ENCODE measurements around the gene ADNP2.

Gene ADNP2

DNA sequence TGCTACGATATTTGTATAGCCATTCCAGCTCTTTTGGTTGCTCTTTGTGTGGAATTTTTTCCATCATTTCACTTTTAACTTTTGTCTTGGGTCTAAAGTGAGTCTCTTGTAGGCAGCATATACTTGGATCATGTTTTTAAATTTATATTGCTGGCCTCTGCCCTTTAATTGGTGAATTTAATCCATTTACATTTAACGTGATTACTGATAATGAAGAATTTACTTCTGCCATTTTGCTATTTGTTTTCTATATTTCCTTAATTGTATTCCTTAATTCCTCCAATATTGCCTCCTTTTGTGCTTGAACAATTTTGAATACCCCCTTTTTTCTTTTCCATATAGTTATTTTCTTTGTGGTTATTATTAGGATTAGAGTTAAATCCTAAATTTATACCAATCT lies 21.0 kb upstream of the ADNP2 start:
- Histone ChIP-seq H3K9me3 (ENCODE audit: low read length) (peaks cover 2% of the 10 kb centered on the region), H3K4me1 (ENCODE audit: insufficient read depth, low read length) (no peaks in the 10 kb centered on the region), H3K4me3 (ENCODE audit: low read length) (no peak overlapping the region), H3K27me3 (ENCODE audit: insufficient read depth, low read length) (no peaks in the 10 kb centered on the region), H3K36me3 (ENCODE audit: insufficient read depth, low read length) (no peaks in the 10 kb centered on the region), H2AFZ (ENCODE audit: low read depth, low read length) (no peak overlapping the region)

DNA sequence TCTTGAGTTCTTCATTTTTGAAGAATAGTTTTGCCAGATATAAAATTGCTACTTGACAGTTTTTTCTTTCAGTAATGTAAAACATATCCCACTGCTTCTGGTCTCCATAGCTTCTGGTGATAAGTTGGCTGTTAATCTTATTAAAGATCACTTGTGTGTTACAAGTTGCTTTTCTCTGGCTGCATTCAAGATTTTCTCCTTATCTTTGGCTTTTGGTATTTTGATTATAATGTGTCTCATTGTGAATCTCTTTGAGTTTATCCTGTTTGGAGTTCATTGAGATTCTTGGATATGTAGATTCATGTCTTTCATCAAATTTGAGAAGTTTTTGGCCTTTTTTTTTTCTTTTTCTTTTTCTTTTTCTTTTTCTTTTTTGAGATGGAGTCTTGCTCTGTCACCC lies 20.2 kb upstream of the ADNP2 start:
- Histone ChIP-seq H3K4me3 (ENCODE audit: low read length) (no peak overlapping the region), H3K9me3 (ENCODE audit: low read length) (peaks cover 2% of the 10 kb centered on the region), H3K4me1 (ENCODE audit: insufficient read depth, low read length) (no peaks in the 10 kb centered on the region), H3K27me3 (ENCODE audit: insufficient read depth, low read length) (no peaks in the 10 kb centered on the region), H3K36me3 (ENCODE audit: insufficient read depth, low read length) (no peaks in the 10 kb centered on the region), H2AFZ (ENCODE audit: low read depth, low read length) (no peak overlapping the region)

DNA sequence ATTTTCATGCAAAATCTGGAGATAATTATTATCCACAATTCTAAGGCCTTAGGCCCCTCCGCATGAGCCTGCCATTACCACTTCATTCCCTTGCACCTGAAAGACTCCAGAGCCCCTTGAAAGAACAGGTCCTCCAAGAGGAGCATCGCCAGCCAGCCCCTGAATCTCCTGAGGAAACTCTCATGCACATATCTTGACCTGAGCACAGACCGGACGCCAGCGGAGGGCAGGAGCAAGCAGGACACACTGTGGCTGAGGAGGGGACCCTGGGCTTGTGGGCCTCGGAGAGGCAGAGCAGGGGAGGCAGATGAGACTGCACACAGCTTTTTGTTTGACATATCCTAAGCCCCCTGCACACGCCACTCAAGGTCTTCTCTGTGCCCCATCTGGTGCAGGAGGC lies 13.6 kb upstream of the ADNP2 start:
- Histone ChIP-seq H3K4me3 (ENCODE audit: low read length) (no peak overlapping the region), H2AFZ (ENCODE audit: low read depth, low read length) (no peak overlapping the region), H3K27me3 (ENCODE audit: insufficient read depth, low read length) (no peaks in the 10 kb centered on the region), H3K9me3 (ENCODE audit: low read length) (peaks cover 2% of the 10 kb centered on the region), H3K4me1 (ENCODE audit: insufficient read depth, low read length) (no peaks in the 10 kb centered on the region), H3K36me3 (ENCODE audit: insufficient read depth, low read length) (no peaks in the 10 kb centered on the region)

DNA sequence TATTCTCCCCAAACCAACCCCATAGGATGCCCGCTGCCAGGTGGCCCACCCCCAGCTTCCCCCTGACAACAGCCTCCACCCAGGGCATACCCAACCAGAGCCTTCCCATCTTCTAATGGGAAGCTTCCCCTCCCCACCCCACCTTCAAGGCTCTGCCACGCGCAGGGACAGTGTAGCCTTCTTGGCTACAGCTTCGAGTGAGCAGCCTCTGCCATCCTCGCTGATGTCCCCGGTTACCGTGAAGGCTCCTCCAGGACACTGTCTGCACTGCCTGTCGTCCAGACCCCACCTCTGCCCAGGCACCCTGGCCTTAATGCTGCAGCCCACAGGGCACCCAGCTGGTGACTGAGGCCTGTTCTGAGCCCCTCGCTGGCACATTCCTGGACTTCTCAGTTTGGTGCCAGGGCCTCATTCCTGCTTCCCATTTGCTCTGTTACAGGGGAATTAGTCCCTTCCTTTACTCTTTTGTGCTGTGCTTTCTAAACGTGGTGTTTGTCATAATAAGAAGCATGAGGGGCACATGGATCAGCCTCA lies 13.0 kb upstream of the ADNP2 start:
- Histone ChIP-seq H3K4me1 (ENCODE audit: insufficient read depth, low read length) (no peaks in the 10 kb centered on the region), H3K9me3 (ENCODE audit: low read length) (peaks cover 2% of the 10 kb centered on the region), H2AFZ (ENCODE audit: low read depth, low read length) (no peak overlapping the region), H3K4me3 (ENCODE audit: low read length) (no peak overlapping the region), H3K36me3 (ENCODE audit: insufficient read depth, low read length) (no peaks in the 10 kb centered on the region), H3K27me3 (ENCODE audit: insufficient read depth, low read length) (no peaks in the 10 kb centered on the region)

DNA sequence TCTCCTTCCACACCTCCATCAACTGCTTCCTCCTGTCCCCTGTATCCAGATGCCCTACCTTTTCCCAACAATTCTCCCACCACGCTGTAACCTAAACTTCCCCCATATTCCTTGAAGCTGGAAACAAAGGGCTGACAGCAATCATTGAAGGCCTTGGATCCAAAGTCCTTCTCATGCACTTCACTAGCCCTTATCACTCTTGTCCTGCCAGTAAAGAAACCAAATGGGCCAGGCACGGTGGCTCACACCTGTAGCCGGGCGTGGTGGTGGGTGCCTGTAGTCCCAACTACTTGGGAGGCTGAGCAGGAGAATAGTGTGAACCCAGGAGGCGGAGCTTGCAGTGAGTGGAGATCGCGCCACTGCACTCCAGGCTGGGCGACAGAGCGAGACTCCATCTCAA lies 11.9 kb upstream of the ADNP2 start:
- Histone ChIP-seq H3K4me1 (ENCODE audit: insufficient read depth, low read length) (no peaks in the 10 kb centered on the region), H2AFZ (ENCODE audit: low read depth, low read length) (no peak overlapping the region), H3K9me3 (ENCODE audit: low read length) (peaks cover 2% of the 10 kb centered on the region), H3K27me3 (ENCODE audit: insufficient read depth, low read length) (no peaks in the 10 kb centered on the region), H3K36me3 (ENCODE audit: insufficient read depth, low read length) (no peaks in the 10 kb centered on the region), H3K4me3 (ENCODE audit: low read length) (no peak overlapping the region)

DNA sequence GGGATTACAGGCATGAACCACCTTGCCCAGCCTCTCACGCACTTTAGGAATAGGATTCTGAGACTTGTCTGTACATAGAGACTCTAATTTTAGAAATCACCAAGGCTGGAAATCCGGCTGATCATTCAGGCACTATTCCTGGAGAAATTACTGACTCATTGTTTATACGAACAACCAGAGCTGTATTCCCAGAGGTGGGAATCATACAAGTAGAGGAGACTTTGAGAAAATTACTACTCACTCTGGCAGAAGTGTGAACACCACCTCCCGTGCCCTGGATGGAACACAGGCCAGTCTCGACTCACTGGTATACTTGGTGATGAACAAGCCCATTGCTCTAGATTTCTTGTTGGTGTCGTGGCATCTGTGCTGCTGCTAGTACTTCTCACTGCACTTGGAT lies 5.8 kb upstream of the ADNP2 start:
- Histone ChIP-seq H3K36me3 (ENCODE audit: insufficient read depth, low read length) (no peaks in the 10 kb centered on the region), H3K4me3 (ENCODE audit: low read length) (no peak overlapping the region), H3K4me1 (ENCODE audit: insufficient read depth, low read length) (peaks cover 4% of the 10 kb centered on the region), H3K9me3 (ENCODE audit: low read length) (no peaks in the 10 kb centered on the region), H2AFZ (ENCODE audit: low read depth, low read length) (peak overlapping the region; percentile 6), H3K27me3 (ENCODE audit: insufficient read depth, low read length) (no peaks in the 10 kb centered on the region)

DNA sequence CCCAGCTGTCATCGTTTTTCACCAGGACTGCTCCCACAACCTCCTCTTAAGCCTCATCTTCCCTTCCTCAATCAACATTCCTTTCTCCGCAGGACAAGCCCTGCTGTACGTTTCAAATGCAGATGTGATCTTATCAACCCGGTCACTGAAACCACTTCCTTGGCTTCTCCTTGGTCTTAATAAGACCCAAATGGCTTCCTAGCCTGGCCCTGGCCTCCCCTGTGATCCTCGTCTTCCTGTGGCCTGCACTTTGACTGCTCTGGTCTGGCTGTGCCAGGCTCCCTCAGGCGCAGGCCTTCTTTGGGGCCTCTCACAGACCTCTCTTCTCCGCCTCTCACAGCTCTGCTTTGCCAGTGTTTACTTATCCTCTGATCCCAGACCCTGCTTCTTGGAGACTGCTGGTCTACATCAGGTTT lies 4.7 kb upstream of the ADNP2 start:
- H3K4me3 ChIP-seq (ENCODE audit: low read length): no peak overlapping the region
- H3K36me3 ChIP-seq (ENCODE audit: insufficient read depth, low read length): no peaks in the 10 kb centered on the region
- peak overlapping the region; percentile 6 for H2AFZ ChIP-seq (ENCODE audit: low read depth, low read length)
- H3K9me3 ChIP-seq (ENCODE audit: low read length): no peaks in the 10 kb centered on the region
- peaks cover 4% of the 10 kb centered on the region for H3K4me1 ChIP-seq (ENCODE audit: insufficient read depth, low read length)
- no peaks in the 10 kb centered on the region for H3K27me3 ChIP-seq (ENCODE audit: insufficient read depth, low read length)

DNA sequence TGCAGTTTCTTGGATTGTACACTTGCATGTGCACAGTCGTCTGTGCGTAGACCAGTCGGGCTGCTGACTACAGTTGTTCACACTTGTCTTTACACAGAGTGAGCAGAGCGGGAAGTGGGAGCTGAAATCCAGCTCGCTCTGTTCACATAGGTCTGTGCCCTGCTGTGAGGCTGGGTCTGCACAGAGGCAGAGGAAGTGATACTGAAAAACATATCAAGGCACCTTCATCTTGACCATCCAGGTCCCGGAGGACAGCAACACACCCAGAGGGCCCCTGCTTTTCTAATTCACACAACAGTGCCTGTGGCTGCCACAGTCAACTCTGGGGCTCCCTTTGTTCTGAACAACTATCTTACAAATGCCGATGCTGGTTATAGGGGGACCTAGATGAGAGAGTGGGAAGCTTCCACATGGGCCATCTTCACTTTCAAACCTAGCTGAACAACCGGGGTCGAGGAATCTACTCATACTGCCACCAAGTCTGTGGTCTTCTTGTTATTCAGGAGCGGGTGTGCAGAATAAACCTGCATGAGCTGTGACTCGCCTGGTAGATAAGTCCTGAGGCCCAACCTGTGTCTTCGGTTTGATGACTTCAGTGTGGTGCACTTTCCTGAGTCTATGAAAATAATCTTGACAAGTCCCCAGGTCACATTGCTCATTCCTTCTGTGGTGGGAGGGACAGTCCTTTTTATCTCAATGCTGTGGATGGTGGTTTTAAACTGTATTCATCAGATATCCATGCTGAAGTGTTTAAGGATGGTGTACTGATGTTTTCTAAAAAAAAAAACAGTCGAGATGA lies 3.5 kb upstream of the ADNP2 start:
- Histone ChIP-seq H3K27me3 (ENCODE audit: insufficient read depth, low read length) (no peaks in the 10 kb centered on the region), H2AFZ (ENCODE audit: low read depth, low read length) (no peak overlapping the region), H3K9me3 (ENCODE audit: low read length) (no peaks in the 10 kb centered on the region), H3K4me3 (ENCODE audit: low read length) (no peak overlapping the region), H3K4me1 (ENCODE audit: insufficient read depth, low read length) (peaks cover 9% of the 10 kb centered on the region), H3K36me3 (ENCODE audit: insufficient read depth, low read length) (no peaks in the 10 kb centered on the region)

DNA sequence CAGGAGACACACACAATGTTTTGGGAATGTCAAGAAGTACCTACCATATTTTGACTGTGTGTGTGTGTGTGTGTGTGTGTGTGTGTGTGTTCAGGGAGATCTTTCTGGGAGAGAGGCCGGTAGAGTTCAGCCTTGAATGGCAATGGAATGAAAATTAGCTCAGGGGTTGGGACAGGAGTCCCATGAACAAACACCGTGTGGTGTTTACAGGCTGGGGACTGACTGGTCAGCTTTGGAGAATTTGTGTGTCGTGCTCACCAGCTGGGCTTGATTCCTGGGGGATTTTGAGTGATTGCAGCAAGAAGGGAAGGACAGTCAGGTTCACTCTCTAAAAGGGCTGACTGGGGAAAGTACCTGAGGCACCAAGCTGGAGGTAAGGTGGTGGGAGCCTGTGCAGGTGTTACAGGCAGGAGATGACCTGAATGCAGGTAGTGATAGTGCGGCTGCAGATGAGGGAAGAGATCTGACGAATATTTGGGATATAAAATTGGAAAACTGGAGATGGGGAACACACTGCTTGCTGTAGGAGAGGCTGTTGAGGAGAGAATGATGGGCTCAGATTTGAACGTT lies 2.5 kb upstream of the ADNP2 start:
- Histone ChIP-seq H2AFZ (ENCODE audit: low read depth, low read length) (no peak overlapping the region), H3K4me3 (ENCODE audit: low read length) (no peak overlapping the region), H3K9me3 (ENCODE audit: low read length) (no peaks in the 10 kb centered on the region), H3K27me3 (ENCODE audit: insufficient read depth, low read length) (no peaks in the 10 kb centered on the region), H3K36me3 (ENCODE audit: insufficient read depth, low read length) (peaks cover 4% of the 10 kb centered on the region), H3K4me1 (ENCODE audit: insufficient read depth, low read length) (peaks cover 14% of the 10 kb centered on the region)

DNA sequence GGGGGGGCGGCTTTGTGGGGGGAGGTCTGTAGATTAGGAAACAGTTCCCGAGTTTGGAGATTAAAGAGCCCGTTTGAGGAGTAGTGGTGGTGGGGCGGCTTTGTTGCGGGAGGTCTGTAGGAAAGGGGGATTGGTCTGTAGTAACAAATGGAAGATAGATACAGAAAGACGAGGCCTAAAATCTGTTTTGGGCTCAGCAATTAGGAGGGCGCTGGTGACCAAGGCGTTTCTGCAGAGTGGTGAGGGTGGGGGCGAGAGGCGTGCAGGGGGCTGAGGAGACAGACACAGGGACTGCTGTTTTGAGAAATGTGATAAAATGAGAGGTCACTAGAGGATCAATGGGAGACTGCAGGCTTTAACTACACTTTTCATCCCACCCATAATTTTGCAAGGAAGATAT lies 1.6 kb upstream of the ADNP2 start:
- Histone ChIP-seq H3K9me3 (ENCODE audit: low read length) (no peaks in the 10 kb centered on the region), H3K4me1 (ENCODE audit: insufficient read depth, low read length) (peaks cover 14% of the 10 kb centered on the region), H3K27me3 (ENCODE audit: insufficient read depth, low read length) (no peaks in the 10 kb centered on the region), H2AFZ (ENCODE audit: low read depth, low read length) (no peak overlapping the region), H3K4me3 (ENCODE audit: low read length) (no peak overlapping the region), H3K36me3 (ENCODE audit: insufficient read depth, low read length) (peaks cover 4% of the 10 kb centered on the region)

DNA sequence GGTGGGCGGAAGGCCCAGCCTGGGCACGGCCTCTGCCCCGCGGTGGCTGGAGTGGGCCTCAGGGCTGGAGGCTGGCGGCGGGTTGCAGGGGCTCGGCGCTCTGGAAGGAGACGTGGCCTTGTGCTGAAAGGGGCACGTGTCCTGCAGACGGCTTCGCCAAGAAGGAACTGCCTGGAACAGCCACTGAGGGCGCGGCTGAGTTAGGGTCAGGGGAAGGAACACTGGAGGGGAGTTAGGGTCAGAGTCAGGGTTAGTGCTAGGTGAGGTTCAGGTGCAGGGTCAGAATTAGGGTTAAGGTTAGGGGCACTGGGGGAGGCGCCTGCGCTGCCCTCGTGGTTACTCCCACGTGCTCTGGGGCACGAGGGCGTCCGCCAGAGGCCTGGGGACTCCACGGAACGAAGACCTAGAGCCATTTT lies 933 bp upstream of the ADNP2 start:
- Histone ChIP-seq H3K4me1 (ENCODE audit: insufficient read depth, low read length) (peaks cover 17% of the 10 kb centered on the region), H2AFZ (ENCODE audit: low read depth, low read length) (no peak overlapping the region), H3K4me3 (ENCODE audit: low read length) (no peak overlapping the region), H3K27me3 (ENCODE audit: insufficient read depth, low read length) (no peaks in the 10 kb centered on the region), H3K9me3 (ENCODE audit: low read length) (no peaks in the 10 kb centered on the region), H3K36me3 (ENCODE audit: insufficient read depth, low read length) (peaks cover 4% of the 10 kb centered on the region)

DNA sequence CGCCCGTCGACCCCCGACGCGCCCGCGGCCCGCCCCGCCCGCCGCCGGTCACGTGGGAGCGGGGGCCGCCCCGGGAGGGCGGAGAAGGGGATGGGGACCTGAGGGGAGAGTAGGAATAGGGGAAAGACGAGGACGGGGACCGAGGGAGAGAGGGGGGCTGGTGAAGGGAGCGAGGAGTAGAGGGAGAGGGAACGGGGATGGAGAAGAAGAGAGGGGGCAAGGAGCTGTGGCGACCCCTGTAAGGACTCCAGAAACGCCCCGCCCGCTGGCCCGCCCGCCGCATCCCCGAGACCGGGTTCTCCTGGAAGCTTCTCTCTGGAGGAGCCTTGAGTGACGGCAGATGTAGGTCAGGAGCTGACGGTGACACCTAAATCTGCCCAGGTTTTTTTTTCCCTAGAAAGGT lies 615 bp downstream of the ADNP2 start:
- peak overlapping the region; percentile 82 for H3K4me3 ChIP-seq (ENCODE audit: low read length)
- no peak overlapping the region for H2AFZ ChIP-seq (ENCODE audit: low read depth, low read length)
- H3K4me1 ChIP-seq (ENCODE audit: insufficient read depth, low read length): peaks cover 12% of the 10 kb centered on the region
- H3K27me3 ChIP-seq (ENCODE audit: insufficient read depth, low read length): no peaks in the 10 kb centered on the region
- H3K9me3 ChIP-seq (ENCODE audit: low read length): no peaks in the 10 kb centered on the region
- H3K36me3 ChIP-seq (ENCODE audit: insufficient read depth, low read length): peaks cover 4% of the 10 kb centered on the region

DNA sequence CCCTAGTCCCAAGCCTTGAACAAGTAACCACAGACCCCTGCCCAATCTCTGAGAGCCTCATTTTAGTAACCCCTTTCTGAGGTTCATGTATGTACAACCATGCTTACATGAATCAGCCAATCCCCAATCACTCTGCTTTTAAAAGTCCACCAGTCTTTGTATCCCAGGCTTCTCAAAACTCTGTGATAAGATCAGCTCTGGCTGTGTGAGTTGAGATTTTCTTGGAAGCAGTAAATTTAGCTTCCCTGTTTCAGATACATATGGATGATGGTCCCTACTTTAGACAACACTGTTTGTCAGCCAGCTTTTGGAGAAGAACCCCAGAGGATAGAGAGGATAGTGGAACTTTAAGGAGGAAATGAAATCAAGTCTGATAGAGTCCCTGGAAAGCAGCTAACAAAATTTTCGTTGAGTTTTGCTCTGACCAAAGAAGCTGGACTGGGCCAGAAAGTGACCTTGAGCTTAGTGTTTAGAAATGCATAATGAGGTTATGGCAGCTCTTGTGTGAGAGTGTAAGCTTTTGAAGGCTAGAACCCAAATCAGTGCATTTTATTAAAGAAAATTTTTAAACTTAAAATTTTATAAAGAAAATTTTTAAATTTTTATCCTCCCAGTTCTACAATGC lies 3.7 kb downstream of the ADNP2 start:
- Histone ChIP-seq H3K4me1 (ENCODE audit: insufficient read depth, low read length) (peaks cover 12% of the 10 kb centered on the region), H3K27me3 (ENCODE audit: insufficient read depth, low read length) (no peaks in the 10 kb centered on the region), H3K9me3 (ENCODE audit: low read length) (no peaks in the 10 kb centered on the region), H3K4me3 (ENCODE audit: low read length) (no peak overlapping the region), H2AFZ (ENCODE audit: low read depth, low read length) (no peak overlapping the region), H3K36me3 (ENCODE audit: insufficient read depth, low read length) (peaks cover 23% of the 10 kb centered on the region)
